Parathyroid adenoma (tissue), 2 donors: ENCODE measurements around the gene ARL4A.
A peak's percentile ranks its signal among the peaks of the same experiment; 100 is the strongest.

Source experiments
- H2AFZ ChIP-seq: fragments of 300-600 bp; sonication (generic); one replicate; pipeline ENCODE4 v1.7.0; 2017; ENCODE audit warnings: antibody characterized with exemption, mild to moderate bottlenecking
- H3K27ac ChIP-seq: fragments of 300-600 bp; sonication (generic); one replicate; pipeline ENCODE4 v1.7.0; 2017
- H3K27me3 ChIP-seq: fragments of 300-600 bp; sonication (generic); one replicate; pipeline ENCODE4 v1.7.0; 2017; ENCODE audit warnings: low read length; ENCODE audit not compliant: control insufficient read depth, insufficient read depth
- H3K36me3 ChIP-seq: fragments of 300-600 bp; sonication (generic); one replicate; pipeline ENCODE4 v1.7.0; 2017; ENCODE audit warnings: low read length; ENCODE audit not compliant: control insufficient read depth, insufficient read depth
- H3K4me1 ChIP-seq: fragments of 300-600 bp; sonication (generic); one replicate; pipeline ENCODE4 v1.7.0; 2017; ENCODE audit warnings: control low read depth
- H3K4me2 ChIP-seq: fragments of 300-600 bp; sonication (generic); one replicate; pipeline ENCODE4 v1.7.0; 2017; ENCODE audit warnings: low read length
- H3K4me3 ChIP-seq: fragments of 300-600 bp; sonication (generic); one replicate; pipeline ENCODE4 v1.7.0; 2017; ENCODE audit warnings: low read depth, low read length
- H3K79me2 ChIP-seq: fragments of 300-600 bp; sonication (generic); one replicate; pipeline ENCODE4 v1.7.0; 2017; ENCODE audit warnings: control low read depth
- H3K9ac ChIP-seq: fragments of 300-600 bp; sonication (generic); one replicate; pipeline ENCODE4 v1.7.0; 2017; ENCODE audit warnings: mild to moderate bottlenecking
- H3K9me3 ChIP-seq: fragments of 300-600 bp; sonication (generic); one replicate; pipeline ENCODE4 v1.7.0; 2017; ENCODE audit warnings: low read length; ENCODE audit not compliant: control insufficient read depth
- CTCF ChIP-seq: fragments of 300-600 bp; sonication (generic); IDR thresholded peaks from one replicate; pipeline ENCODE4 v1.7.0; 2017; ENCODE audit warnings: antibody characterized with exemption, mild to moderate bottlenecking
- donor health status: primary hyperparathyroidism.

ARL4A gene

GRCh38 chr7:12722636-12723605 is 35.5 kb downstream of the ARL4A start:
- no peaks in the 10 kb centered on the region for H3K27me3 ChIP-seq
- no peaks in the 10 kb centered on the region for H3K79me2 ChIP-seq
- no peak overlapping the region for H3K4me2 ChIP-seq
- H2AFZ ChIP-seq: no peak overlapping the region
- no peak overlapping the region for H3K27ac ChIP-seq
- H3K4me3 ChIP-seq: no peak overlapping the region
- no peaks in the 10 kb centered on the region for H3K4me1 ChIP-seq
- no peak overlapping the region for H3K9ac ChIP-seq
- no peak for TF ChIP-seq CTCF
- H3K9me3 ChIP-seq: no peaks in the 10 kb centered on the region
- no peaks in the 10 kb centered on the region for H3K36me3 ChIP-seq

DNA sequence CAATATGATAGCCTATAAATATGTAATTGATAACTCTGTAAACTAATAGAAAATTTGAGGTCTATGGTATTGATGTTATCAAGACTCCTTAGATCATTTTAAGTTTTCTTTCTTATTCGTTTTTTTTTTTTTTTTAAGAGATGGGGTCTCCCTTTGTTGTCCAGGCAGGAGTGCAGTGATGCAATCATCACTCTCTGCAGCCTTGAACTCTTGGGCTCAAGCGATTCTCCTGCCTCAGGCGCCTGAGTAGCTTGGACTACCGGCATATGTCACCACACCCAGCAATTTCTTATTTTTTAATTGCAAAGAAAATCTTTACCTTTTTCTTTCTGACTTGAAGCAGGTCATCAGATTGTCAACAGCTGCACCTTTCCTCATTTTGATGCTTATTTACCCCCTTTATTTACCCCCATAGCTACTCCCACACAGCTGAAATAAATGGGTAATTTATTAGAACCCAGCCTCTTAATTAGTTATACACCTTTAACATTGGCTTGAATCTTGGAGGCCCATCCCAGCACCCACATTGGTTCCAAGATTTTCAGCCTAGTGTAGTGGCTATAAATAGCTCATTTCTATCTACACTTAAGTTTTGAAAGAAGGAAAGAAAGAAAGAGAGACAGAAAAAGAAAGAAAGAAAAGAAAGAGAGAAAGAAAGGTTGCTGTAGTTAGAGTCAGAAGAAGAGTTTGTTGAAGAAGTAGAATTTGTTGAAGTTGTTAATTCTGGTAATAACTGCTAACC is 38.3 kb downstream of the ARL4A start:
- H3K9me3 ChIP-seq: no peaks in the 10 kb centered on the region
- H3K9ac ChIP-seq: no peak overlapping the region
- H3K4me3 ChIP-seq: no peak overlapping the region
- H3K27me3 ChIP-seq: no peaks in the 10 kb centered on the region
- no peak for TF ChIP-seq CTCF
- no peak overlapping the region for H3K4me2 ChIP-seq
- H3K36me3 ChIP-seq: no peaks in the 10 kb centered on the region
- H2AFZ ChIP-seq: no peak overlapping the region
- no peak overlapping the region for H3K27ac ChIP-seq
- H3K79me2 ChIP-seq: no peaks in the 10 kb centered on the region
- no peaks in the 10 kb centered on the region for H3K4me1 ChIP-seq

GRCh38 chr7:12726908-12727307 is 39.5 kb downstream of the ARL4A start:
- no peak overlapping the region for H3K4me2 ChIP-seq
- H3K4me3 ChIP-seq: no peak overlapping the region
- no peak for TF ChIP-seq CTCF
- no peaks in the 10 kb centered on the region for H3K36me3 ChIP-seq
- no peak overlapping the region for H3K9ac ChIP-seq
- H3K4me1 ChIP-seq: no peaks in the 10 kb centered on the region
- no peaks in the 10 kb centered on the region for H3K27me3 ChIP-seq
- H3K79me2 ChIP-seq: no peaks in the 10 kb centered on the region
- no peak overlapping the region for H2AFZ ChIP-seq
- H3K9me3 ChIP-seq: no peaks in the 10 kb centered on the region
- H3K27ac ChIP-seq: no peak overlapping the region

DNA sequence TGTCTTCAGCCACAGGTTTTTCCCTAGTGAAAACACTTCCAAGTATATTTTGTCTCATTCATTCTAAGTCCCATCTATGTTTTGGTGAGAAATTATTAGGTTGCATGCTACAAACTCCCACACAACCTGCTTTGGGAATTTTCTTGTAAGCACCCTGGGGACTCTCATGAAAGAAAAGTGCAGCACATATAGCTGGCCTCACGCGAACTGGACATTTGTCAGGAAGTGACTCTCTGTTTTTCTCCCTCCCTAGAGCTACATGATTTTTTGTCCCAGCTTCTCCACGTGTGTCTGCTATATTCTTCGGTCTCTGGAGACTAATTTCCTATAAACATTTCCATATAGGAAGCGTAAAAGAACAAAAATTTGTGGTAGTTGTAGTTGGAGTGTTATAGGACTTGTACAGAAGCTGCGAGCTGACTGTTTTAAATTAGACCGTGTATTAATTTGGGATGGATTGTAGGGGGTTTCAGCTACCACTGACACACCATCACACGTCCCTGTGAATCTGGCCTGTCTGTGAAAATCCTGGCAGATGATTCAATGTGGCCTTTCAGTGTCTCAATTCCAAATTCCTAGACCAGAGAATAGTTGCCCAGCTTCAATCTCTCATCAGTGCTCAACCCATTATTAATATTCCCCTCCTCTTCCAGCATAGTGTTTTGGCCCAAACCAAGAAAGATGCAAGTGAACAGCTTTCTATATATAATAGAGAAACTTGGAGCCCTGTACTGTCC is 40.2 kb downstream of the ARL4A start:
- no peak overlapping the region for H3K9ac ChIP-seq
- H3K79me2 ChIP-seq: no peaks in the 10 kb centered on the region
- no peak overlapping the region for H2AFZ ChIP-seq
- TF ChIP-seq CTCF: no peak
- H3K4me2 ChIP-seq: no peak overlapping the region
- H3K9me3 ChIP-seq: no peaks in the 10 kb centered on the region
- H3K27ac ChIP-seq: peak overlapping the region; percentile 20
- H3K27me3 ChIP-seq: no peaks in the 10 kb centered on the region
- no peaks in the 10 kb centered on the region for H3K36me3 ChIP-seq
- no peaks in the 10 kb centered on the region for H3K4me1 ChIP-seq
- no peak overlapping the region for H3K4me3 ChIP-seq
